Psoas muscle (tissue), 8 donors: ENCODE data around the gene TAPT1. TPM values are rescaled to one million over a fixed set of nuclear protein-coding genes. Genes with fewer than 3 reads are reported as not detected.

Source experiments
- ATAC-seq, 4 donors: fragments of 200-7000 bp; cut with Tn5 transposase; one replicate each; pipeline ENCODE4 v1.9.1; 2020; ENCODE audit warnings: moderate library complexity in 3 of 4, mild to moderate bottlenecking in 2 of 4
- DNase-seq, 2 donors: peaks; one replicate each; pipeline ENCODE4 v3.0.0-alpha.2; 2020
- H3K27ac ChIP-seq: fragments of 200-600 bp; one replicate; pipeline ENCODE4 v1.8.0; 2022
- H3K27me3 ChIP-seq, 3 donors: fragments of 200-600 bp in 1 of 3; one replicate each; pipeline versions ENCODE4 v1.6.1 to v1.8.0; 2013 to 2022; ENCODE audit warnings: low read length in 2 of 3, mild to moderate bottlenecking in 2 of 3, moderate library complexity in 1 of 3; ENCODE audit not compliant: insufficient read depth in 3 of 3
- H3K36me3 ChIP-seq, 2 donors: fragments of 200-600 bp in 1 of 2; one replicate each; pipeline versions ENCODE4 v1.6.1 to v1.8.0; 2013 to 2022; ENCODE audit warnings: low read depth in 1 of 2, mild to moderate bottlenecking in 1 of 2, moderate library complexity in 1 of 2; ENCODE audit not compliant: insufficient read depth in 1 of 2
- H3K4me1 ChIP-seq: fragments of 200-600 bp; one replicate; pipeline ENCODE4 v1.8.0; 2022
- H3K4me3 ChIP-seq: fragments of 200-600 bp; one replicate; pipeline ENCODE4 v1.8.0; 2022; ENCODE audit warnings: mild to moderate bottlenecking
- H3K9me3 ChIP-seq: fragments of 200-600 bp; one replicate; pipeline ENCODE4 v1.8.0; 2022
- WGBS, 3 donors: extraction: QIAGEN DNeasy Blood & Tissue Kit; methylation state at CpG; one replicate each; pipeline versions ENCODE4 v1.1.6 to v1.1.7; 2013; 5-methylcytosine and 5-hydroxymethylcytosine counted together
- intact Hi-C, 2 donors: fragments of 100-400 bp; cut with DNase I; formaldehyde crosslinking; loops; one replicate each; pipeline versions ENCODE4 v1.11.0 to v1.14.2; 2022
- polyA plus RNA-seq, 3 donors: library from polyadenylated mRNA; stranded (reverse); fragments of 200-250 nt; gene quantifications; one replicate each; pipeline ENCODE4 v1.2.3, GENCODE V29; 2013
- total RNA-seq, 4 donors: library from RNA; stranded (reverse); fragmentation: NEBNext Ultra II Directional in 2 of 4; extraction: Animal tissue kit (Norgen Biotek cat#: 25700) in 2 of 4; gene quantifications; one replicate each; pipeline versions ENCODE4 v1.2.1 to v1.2.4, GENCODE V29; 2021 to 2023
- TF ChIP-seq, protein P1 (sequence below): fragments of 200-600 bp; IDR thresholded peaks from one replicate; pipeline ENCODE4 v1.8.0; 2022; ENCODE audit warnings: antibody characterized with exemption
- donor health status: healthy with polysubstance abuse.
- donor health status: DM: no; HTN: no; CAD: no; lungs with moderate emphysema.
- donor health status: Bipolar disorder and iron deficiency.
- donor health status: healthy.
- donor health status: DM: yes; HTN: yes; CAD: no.
- donor health status: DM: no; HTN: no; CAD: no.
- donor health status: DM: no; HTN: no; CAD: no.
- donor health status: DM: yes; HTN: yes; CAD: no.

Gene TAPT1
- total and polyA plus RNA-seq, 7 donors = 14.2 to 101 (median 46.9) TPM

DNA sequence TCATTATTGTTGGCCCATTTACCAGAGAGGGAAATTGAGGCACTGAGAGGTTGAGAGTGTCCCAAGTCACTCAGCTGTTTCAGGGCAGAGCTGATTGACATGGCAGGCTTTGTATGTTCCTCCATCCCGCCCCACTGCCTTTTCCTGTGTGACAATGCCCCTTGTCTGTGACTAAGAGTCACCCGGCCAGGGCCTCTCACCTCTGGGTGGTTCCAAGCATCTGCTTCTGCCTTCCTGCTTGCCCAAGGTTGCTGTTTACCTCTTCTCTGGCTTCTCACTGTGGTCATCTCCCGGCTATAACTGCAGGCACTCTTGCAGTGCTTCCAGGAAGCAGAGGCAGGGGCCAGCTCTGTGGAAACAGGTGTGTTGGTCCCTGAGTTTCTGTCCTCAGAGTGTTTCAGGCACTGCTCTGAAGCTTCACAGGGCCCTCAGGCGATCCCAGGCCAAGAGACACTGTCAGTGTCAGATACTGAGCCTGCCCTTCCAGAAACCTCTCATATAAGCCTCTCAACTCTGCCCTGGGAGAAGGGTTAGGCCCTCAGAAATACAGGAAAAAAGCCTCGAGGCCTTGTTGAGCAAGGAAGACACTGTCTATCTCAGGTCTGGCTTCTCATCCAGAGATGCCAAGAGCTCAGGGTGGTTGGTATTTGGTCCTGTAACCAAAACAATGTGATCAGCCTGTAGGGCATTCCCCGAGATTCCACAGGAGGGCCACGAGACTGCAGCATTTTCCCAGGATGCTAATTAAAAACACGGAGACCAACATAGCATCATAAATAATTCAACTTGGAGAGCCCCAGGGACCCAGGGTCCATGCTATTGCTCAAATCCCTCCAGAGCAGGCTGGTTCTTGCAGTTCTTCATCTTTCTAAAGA, 100.5 kb downstream of the TAPT1 start:
- 61 to 65% (median 63%) methylated on average over 8 of the region's 8 CpGs for WGBS, 3 donors
- Histone ChIP-seq H3K27ac (no peak overlapping the region), H3K4me1 (peaks cover 17% of the 10 kb centered on the region), H3K36me3 (no peaks in the 10 kb centered on the region), H3K9me3 (no peaks in the 10 kb centered on the region), H3K4me3 (no peak overlapping the region), H3K27me3 (no peaks in the 10 kb centered on the region)
- TF ChIP-seq, protein P1, sequence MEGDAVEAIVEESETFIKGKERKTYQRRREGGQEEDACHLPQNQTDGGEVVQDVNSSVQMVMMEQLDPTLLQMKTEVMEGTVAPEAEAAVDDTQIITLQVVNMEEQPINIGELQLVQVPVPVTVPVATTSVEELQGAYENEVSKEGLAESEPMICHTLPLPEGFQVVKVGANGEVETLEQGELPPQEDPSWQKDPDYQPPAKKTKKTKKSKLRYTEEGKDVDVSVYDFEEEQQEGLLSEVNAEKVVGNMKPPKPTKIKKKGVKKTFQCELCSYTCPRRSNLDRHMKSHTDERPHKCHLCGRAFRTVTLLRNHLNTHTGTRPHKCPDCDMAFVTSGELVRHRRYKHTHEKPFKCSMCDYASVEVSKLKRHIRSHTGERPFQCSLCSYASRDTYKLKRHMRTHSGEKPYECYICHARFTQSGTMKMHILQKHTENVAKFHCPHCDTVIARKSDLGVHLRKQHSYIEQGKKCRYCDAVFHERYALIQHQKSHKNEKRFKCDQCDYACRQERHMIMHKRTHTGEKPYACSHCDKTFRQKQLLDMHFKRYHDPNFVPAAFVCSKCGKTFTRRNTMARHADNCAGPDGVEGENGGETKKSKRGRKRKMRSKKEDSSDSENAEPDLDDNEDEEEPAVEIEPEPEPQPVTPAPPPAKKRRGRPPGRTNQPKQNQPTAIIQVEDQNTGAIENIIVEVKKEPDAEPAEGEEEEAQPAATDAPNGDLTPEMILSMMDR = no peak
- intact Hi-C loops = no loop called here
- ATAC-seq = no peak
- DNase-seq = no peak

DNA sequence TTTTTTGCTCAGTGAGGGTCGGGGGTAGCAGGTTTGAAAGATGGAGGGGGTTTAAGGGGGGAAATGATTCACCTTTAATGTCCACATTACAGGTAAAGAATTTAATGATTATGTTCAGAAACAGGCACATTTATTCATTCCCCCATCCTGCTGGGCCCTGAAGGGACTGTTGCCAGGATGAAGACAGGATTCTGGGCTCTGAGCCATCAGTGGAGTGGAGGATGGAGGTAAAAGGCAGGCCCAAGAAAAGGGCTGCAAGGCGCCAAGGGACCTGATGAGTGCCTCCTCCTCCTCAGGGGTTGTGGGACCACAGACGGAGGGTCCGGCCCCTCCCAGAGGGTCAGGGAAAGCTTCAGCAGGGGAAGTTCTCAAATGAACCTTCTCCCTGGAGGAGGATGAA, 102.0 kb downstream of the TAPT1 start:
- intact Hi-C loops = no loop called here
- Histone ChIP-seq H3K4me3 (no peak overlapping the region), H3K27ac (no peak overlapping the region), H3K9me3 (no peaks in the 10 kb centered on the region), H3K4me1 (peaks cover 17% of the 10 kb centered on the region), H3K27me3 (no peaks in the 10 kb centered on the region), H3K36me3 (no peaks in the 10 kb centered on the region)
- 78 to 91% (median 78%) methylated on average over 4 of the region's 4 CpGs for WGBS, 3 donors
- TF ChIP-seq, protein P1 = no peak
- DNase-seq (no peak), ATAC-seq (no peak)

DNA sequence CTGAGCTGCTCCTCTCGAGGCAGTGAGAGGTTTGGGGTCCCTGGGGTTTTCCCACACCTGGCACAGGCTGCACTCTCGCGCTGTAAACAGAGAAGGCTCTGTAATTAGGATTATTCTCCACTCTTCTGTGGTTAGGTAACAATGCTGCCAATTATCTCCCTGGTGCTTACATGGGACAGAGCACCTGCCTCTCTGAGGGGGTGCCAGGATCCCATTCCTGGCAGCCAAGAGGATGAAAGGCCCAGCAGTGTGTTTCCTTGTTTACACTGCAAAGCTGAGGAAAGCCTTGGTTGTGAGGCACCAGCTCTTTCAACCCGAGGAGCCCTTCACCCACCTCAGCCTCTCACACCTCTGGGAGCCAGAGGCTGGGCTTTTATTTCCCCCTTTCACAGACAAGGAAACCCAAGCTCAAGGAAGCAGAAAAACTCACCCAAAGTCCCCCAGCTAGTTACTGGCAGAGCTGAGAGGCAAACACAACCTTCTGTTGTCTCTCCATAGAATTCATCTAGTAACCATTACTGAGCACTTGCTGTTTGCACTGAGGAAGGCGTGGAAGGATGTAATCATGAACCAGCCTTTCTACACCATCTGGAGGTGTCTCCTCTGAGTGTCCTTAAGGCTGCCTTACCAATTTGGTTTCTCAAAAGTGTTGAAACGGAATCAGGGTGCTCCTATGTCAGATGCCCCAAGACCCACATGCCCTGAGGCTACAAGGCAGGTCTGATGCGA, 102.8 kb downstream of the TAPT1 start:
- H3K27ac ChIP-seq = no peak overlapping the region
- TF ChIP-seq, protein P1 = no peak
- DNase-seq = no peak
- no peaks in the 10 kb centered on the region for H3K9me3 ChIP-seq
- H3K4me1 ChIP-seq = peaks cover 21% of the 10 kb centered on the region
- peak in 3 of 4 donors; percentile 22 to 31 (median 25) for ATAC-seq
- H3K4me3 ChIP-seq = no peak overlapping the region
- no peaks in the 10 kb centered on the region for H3K27me3 ChIP-seq
- intact Hi-C loops = no loop called here
- WGBS, 3 donors = 47 to 57% (median 49%) methylated on average over 7 of the region's 7 CpGs
- H3K36me3 ChIP-seq = no peaks in the 10 kb centered on the region

DNA sequence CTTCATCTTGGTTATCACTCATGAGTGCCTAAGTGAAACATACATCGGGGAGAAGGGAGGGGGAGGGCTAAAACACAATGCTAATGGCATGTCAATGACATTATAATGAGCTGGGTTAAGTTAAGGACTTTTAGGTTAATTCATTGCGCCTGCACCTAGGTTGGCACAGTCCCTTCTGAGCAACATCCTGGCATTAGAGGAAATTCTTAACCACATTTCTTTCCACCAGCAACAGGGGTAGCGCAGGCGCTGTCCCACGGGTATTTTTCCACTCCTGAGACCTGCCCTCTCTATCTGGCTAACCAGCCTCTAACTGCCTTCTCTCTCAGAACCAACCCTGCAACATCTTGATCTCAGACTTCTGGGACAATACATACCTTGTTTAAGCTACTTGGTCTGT, 103.5 kb downstream of the TAPT1 start:
- no peak overlapping the region for H3K4me3 ChIP-seq
- TF ChIP-seq, protein P1 = no peak

More for the DNA sequence above, 103.5 kb downstream of the TAPT1 start:
- Histone ChIP-seq H3K36me3 (no peaks in the 10 kb centered on the region), H3K9me3 (no peaks in the 10 kb centered on the region), H3K27ac (no peak overlapping the region), H3K4me1 (peaks cover 26% of the 10 kb centered on the region), H3K27me3 (no peaks in the 10 kb centered on the region)
- WGBS, 3 donors = 81 to 91% (median 85%) methylated on average over 5 of the region's 5 CpGs
- no peak for DNase-seq
- intact Hi-C loops = no loop called here
- ATAC-seq = no peak
